ENCODE measurements around the gene PAPLN.
A peak's percentile ranks its signal among the peaks of the same experiment; 100 is the strongest.

PAPLN gene

GRCh38 chr14:73230051-73230450 is 7.3 kb upstream of the PAPLN start:
- DNase-seq (ENCODE audit: low read depth, low spot score), result no peak

GRCh38 chr14:73231981-73232851 is 5.1 kb upstream of the PAPLN start:
- no peak for DNase-seq (ENCODE audit: low read depth, low spot score)

- DNase-seq (ENCODE audit: low read depth, low spot score), result no peak
Observed at GRCh38 chr14:73232984-73233383, 4.3 kb upstream of the PAPLN start.

- DNase-seq (ENCODE audit: low read depth, low spot score), result no peak
Observed at GRCh38 chr14:73233564-73233963, 3.7 kb upstream of the PAPLN start.

GRCh38 chr14:73234029-73234428 is 3.3 kb upstream of the PAPLN start:
- DNase-seq (ENCODE audit: low read depth, low spot score), result no peak

GRCh38 chr14:73234586-73235394 is 2.5 kb upstream of the PAPLN start:
- DNase-seq (ENCODE audit: low read depth, low spot score), result no peak

- no peak for DNase-seq (ENCODE audit: low read depth, low spot score)
Observed at GRCh38 chr14:73235531-73236155, 1.7 kb upstream of the PAPLN start.

- DNase-seq (ENCODE audit: low read depth, low spot score), result no peak
Observed at GRCh38 chr14:73236157-73236556, 1.1 kb upstream of the PAPLN start.

- DNase-seq (ENCODE audit: low read depth, low spot score), result no peak
Observed at GRCh38 chr14:73236752-73237218, 521 bp upstream of the PAPLN start.

GRCh38 chr14:73237786-73238423 is 599 bp downstream of the PAPLN start:
- DNase-seq (ENCODE audit: low read depth, low spot score), result peak; percentile 59

GRCh38 chr14:73238424-73238852 is 1.1 kb downstream of the PAPLN start:
- DNase-seq (ENCODE audit: low read depth, low spot score), result peak; percentile 94

- DNase-seq (ENCODE audit: low read depth, low spot score), result no peak
Observed at GRCh38 chr14:73238941-73239340, 1.6 kb downstream of the PAPLN start.

GRCh38 chr14:73239393-73240241 is 2.3 kb downstream of the PAPLN start:
- DNase-seq (ENCODE audit: low read depth, low spot score), result peak; percentile 89

- DNase-seq (ENCODE audit: low read depth, low spot score), result no peak
Observed at GRCh38 chr14:73240816-73241480, 3.6 kb downstream of the PAPLN start.

GRCh38 chr14:73241481-73242165 is 4.3 kb downstream of the PAPLN start:
- DNase-seq (ENCODE audit: low read depth, low spot score), result no peak

GRCh38 chr14:73242357-73242901 is 5.1 kb downstream of the PAPLN start:
- DNase-seq (ENCODE audit: low read depth, low spot score), result no peak

GRCh38 chr14:73243341-73243740 is 6.0 kb downstream of the PAPLN start:
- DNase-seq (ENCODE audit: low read depth, low spot score), result no peak

GRCh38 chr14:73243748-73244147 is 6.4 kb downstream of the PAPLN start:
- DNase-seq (ENCODE audit: low read depth, low spot score), result no peak

Data from astrocyte of the hippocampus (primary cell).